GM12875 (cell line): ENCODE data around the gene SELP.

Experiments used
- H3K4me3 ChIP-seq: one replicate; pipeline ENCODE4 v1.5.1; 2011; ENCODE audit warnings: low read depth, low read length, control low read depth
- TF ChIP-seq, protein P1 (sequence below): IDR thresholded peaks from 2 replicates; pipeline ENCODE4 v1.5.1; 2011; ENCODE audit warnings: low read depth, mild to moderate bottlenecking, control low read depth, inconsistent platforms, low read length, moderate library complexity, borderline replicate concordance; ENCODE audit not compliant: insufficient read depth

The SELP gene

DNA sequence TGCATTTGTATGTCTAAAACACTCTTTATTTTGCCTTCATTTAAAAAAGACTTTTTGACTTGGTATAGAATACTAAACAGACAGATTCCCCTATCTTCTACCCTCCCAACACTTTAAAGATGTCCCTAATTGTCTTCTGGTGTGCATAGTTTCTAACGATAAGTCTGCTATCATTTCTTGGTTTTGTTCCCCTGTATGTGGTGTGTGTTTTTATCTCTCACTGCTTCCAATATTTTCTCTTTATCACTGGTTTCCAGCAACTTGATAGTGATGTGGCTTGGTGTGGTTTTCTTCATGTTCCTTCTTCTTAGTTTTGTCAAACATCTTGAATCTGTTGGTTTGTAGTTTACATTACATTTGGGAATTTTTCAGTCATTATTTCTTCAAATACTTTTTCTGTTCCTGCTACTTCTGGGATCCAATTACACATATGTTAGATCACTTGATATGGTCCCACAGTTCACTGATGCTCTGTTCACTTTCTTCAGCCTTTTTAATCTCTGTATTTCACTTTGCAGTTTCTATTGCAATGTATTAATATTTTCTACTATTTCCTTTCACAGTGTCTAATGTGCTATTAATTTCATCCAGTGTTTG, 66.8 kb downstream of the SELP start:
- TF ChIP-seq, protein P1, sequence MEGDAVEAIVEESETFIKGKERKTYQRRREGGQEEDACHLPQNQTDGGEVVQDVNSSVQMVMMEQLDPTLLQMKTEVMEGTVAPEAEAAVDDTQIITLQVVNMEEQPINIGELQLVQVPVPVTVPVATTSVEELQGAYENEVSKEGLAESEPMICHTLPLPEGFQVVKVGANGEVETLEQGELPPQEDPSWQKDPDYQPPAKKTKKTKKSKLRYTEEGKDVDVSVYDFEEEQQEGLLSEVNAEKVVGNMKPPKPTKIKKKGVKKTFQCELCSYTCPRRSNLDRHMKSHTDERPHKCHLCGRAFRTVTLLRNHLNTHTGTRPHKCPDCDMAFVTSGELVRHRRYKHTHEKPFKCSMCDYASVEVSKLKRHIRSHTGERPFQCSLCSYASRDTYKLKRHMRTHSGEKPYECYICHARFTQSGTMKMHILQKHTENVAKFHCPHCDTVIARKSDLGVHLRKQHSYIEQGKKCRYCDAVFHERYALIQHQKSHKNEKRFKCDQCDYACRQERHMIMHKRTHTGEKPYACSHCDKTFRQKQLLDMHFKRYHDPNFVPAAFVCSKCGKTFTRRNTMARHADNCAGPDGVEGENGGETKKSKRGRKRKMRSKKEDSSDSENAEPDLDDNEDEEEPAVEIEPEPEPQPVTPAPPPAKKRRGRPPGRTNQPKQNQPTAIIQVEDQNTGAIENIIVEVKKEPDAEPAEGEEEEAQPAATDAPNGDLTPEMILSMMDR = no peak

DNA sequence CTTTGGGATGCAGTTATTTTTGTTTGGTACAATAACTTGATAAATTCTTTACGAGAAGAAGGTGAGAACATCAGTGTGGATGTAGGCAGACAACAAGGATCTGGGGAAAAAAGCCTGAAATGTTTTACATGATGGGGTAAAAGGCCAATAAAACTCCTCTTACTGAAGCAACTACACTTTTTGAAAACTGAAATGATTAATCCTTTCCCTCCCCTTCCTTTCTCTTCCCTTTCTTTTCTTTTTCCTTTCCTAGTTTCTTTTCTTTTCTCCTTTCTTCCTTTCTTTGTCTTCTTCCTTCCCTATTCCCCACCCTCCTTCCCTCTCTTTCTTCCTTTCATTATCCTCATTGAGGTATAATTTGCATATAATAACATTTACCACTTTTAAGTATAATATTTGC, 68.2 kb downstream of the SELP start:
- no peak overlapping the region for H3K4me3 ChIP-seq
- TF ChIP-seq, protein P1 = no peak

More for the DNA sequence above, 66.8 kb downstream of the SELP start:
- H3K4me3 ChIP-seq = no peak overlapping the region

DNA sequence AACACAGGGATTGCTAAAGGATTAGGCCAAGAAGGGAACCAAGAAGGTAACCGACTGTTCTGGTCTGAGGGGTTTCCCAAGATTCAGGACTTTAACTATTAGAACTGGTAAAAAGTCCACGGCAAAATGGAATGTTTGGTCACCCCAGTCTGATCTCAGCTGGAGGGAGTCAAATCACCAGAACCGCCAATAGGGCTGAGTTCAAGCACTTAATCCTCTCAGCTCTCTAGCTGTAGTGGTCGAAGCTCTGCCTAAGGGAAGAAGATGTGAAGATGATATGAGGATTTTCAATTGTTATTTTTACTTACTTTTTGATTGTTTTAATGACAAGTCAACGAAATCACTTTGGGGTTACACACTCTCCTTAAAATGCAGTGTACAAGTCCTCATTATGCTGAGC, 72.8 kb downstream of the SELP start:
- TF ChIP-seq, protein P1 = no peak
- no peak overlapping the region for H3K4me3 ChIP-seq

DNA sequence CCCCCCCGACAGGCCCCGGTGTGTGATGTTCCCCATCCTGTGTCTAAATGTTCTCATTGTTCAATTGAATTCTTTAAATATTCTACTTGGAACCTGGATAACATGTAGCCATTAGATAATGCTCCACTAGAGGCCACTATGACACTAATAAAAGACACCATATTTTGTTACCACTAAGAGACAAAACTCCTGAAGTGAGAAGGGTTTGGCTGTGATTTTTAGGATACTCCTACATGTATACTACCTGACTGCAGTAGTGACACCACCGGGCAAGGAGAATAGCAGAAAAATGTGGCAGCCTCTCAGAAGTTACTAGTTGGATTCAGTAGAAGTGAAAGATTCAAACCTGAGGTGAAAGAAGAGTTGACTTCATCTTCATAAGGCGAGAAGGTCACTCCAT, 79.6 kb downstream of the SELP start:
- H3K4me3 ChIP-seq = no peak overlapping the region
- TF ChIP-seq, protein P1 = peak; percentile 21; the same call in 1 of the 2 replicates

DNA sequence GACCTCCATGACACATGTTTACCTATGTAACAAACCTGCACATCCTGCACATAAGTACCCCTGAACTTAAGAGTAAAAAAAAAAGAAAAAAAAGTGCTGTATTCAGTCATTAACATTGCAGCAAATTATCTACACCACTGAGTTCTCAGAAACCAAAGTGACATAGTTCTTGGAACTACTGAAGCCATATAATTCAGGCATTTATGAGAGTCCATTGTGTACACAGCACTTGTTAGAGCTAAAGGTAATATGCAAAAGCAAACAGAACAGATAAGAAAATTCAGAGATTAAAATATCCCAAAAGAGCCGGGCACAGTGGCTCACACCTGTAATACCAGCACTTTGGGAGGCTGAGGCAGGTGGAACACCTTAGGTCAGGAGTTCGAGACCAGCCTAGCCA, 81.6 kb downstream of the SELP start:
- TF ChIP-seq, protein P1 = no peak
- H3K4me3 ChIP-seq = no peak overlapping the region

DNA sequence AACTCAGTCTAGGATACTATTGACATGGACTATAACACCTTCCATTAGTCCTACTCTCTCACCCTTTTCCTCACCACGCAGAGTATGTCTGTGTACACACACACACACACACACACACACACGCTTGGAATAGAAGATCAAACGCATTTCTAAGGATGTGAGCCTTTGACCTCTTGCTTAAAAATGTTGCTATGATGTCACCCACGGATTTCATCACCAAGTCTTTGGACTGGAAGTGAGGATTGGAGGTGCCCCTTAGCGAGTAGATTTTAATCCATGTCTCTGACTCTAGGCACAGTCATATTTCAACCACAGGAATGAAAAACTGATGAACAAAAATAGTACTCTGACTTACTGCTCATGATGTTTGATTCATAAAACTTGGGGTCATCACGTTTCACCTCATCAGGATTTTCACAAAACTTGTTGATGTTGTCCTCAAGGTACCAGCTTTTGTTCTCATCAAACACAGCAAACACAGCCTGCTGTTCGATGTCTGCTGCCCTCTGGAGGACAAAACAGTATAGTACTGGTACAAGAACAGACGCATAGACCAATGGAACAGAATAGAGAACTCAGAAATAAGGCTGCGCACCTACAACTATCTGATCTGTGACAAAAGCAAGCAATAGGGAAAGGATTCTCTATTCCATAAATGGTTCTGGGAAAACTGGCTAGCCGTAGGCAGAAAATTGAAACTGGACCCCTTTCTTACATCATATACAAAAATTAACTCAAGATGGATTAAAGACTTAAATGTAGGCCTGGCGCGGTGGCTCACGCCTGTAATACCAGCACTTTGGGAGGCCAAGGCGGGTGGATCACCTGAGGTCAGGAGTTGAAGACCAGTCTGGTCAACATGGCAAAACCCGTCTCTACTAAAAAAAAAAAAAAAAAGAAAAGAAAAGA, 83.6 kb downstream of the SELP start:
- TF ChIP-seq, protein P1 = peak; percentile 67
- no peak overlapping the region for H3K4me3 ChIP-seq
